Measurements from ENCODE around the gene SH3BGRL. TPM values are rescaled to one million over a fixed set of nuclear protein-coding genes. Genes with fewer than 3 reads are reported as not detected.

SH3BGRL gene
- total RNA-seq (2014; rRNA removed; shearing (Covaris generic)) = 17.1 and 20.8 TPM in 2 replicates

- DNase-seq (ENCODE audit: low read depth) = peak; percentile 80
These were observed at the start of gene SH3BGRL, which contains the start of gene HMGN5 for GRCh38 chrX:81201671-81202455. SH3BGRL (plus strand) TSS chrX:81202102; CDS start chrX:81202201, 99 bp downstream. HMGN5 (minus strand) TSS chrX:81201913; CDS start chrX:81121549, 80,364 bp downstream.

- DNase-seq (ENCODE audit: low read depth) = no peak
These were observed 33.5 kb upstream of the SH3BGRL start for GRCh38 chrX:81168391-81168790.

GRCh38 chrX:81174286-81174685 lies 27.6 kb upstream of the SH3BGRL start:
- DNase-seq (ENCODE audit: low read depth) = no peak

- DNase-seq (ENCODE audit: low read depth) = no peak
These were observed 6.6 kb upstream of the SH3BGRL start for GRCh38 chrX:81195259-81195658.

GRCh38 chrX:81195712-81196111 lies 6.2 kb upstream of the SH3BGRL start:
- DNase-seq (ENCODE audit: low read depth) = peak; percentile 21

GRCh38 chrX:81201071-81201470 lies 831 bp upstream of the SH3BGRL start:
- no peak for DNase-seq (ENCODE audit: low read depth)

GRCh38 chrX:81202456-81202819 lies 536 bp downstream of the SH3BGRL start:
- peak; percentile 2 for DNase-seq (ENCODE audit: low read depth)

- DNase-seq (ENCODE audit: low read depth) = no peak
These were observed 1.0 kb downstream of the SH3BGRL start for GRCh38 chrX:81202943-81203342.

GRCh38 chrX:81205551-81205950 lies 3.6 kb downstream of the SH3BGRL start:
- DNase-seq (ENCODE audit: low read depth) = no peak

- DNase-seq (ENCODE audit: low read depth) = no peak
These were observed 4.6 kb downstream of the SH3BGRL start for GRCh38 chrX:81206476-81206875.

- no peak for DNase-seq (ENCODE audit: low read depth)
These were observed 7.0 kb downstream of the SH3BGRL start for GRCh38 chrX:81208916-81209315.

- DNase-seq (ENCODE audit: low read depth) = no peak
These were observed 13.8 kb downstream of the SH3BGRL start for GRCh38 chrX:81215685-81216084.

- DNase-seq (ENCODE audit: low read depth) = no peak
These were observed 27.3 kb downstream of the SH3BGRL start for GRCh38 chrX:81229229-81229628.

GRCh38 chrX:81229901-81230300 lies 28.0 kb downstream of the SH3BGRL start:
- no peak for DNase-seq (ENCODE audit: low read depth)

GRCh38 chrX:81231476-81231875 lies 29.6 kb downstream of the SH3BGRL start:
- DNase-seq (ENCODE audit: low read depth) = no peak

- DNase-seq (ENCODE audit: low read depth) = no peak
These were observed 30.3 kb downstream of the SH3BGRL start for GRCh38 chrX:81232218-81232617.

GRCh38 chrX:81237516-81237915 lies 35.6 kb downstream of the SH3BGRL start:
- no peak for DNase-seq (ENCODE audit: low read depth)

GRCh38 chrX:81238166-81238565 lies 36.3 kb downstream of the SH3BGRL start:
- no peak for DNase-seq (ENCODE audit: low read depth)

- DNase-seq (ENCODE audit: low read depth) = no peak
These were observed 38.9 kb downstream of the SH3BGRL start for GRCh38 chrX:81240701-81241331.

GRCh38 chrX:81241753-81242152 lies 39.9 kb downstream of the SH3BGRL start:
- no peak for DNase-seq (ENCODE audit: low read depth)

- DNase-seq (ENCODE audit: low read depth) = no peak
These were observed 54.0 kb downstream of the SH3BGRL start for GRCh38 chrX:81255876-81256275.

- DNase-seq (ENCODE audit: low read depth) = no peak
These were observed 55.9 kb downstream of the SH3BGRL start for GRCh38 chrX:81257817-81258216.

GRCh38 chrX:81259020-81259713 lies 57.3 kb downstream of the SH3BGRL start:
- peak; percentile 0 for DNase-seq (ENCODE audit: low read depth)

Data from Daoy (cell line).